Measurements from ENCODE around the gene GABBR2.

Gene GABBR2

DNA sequence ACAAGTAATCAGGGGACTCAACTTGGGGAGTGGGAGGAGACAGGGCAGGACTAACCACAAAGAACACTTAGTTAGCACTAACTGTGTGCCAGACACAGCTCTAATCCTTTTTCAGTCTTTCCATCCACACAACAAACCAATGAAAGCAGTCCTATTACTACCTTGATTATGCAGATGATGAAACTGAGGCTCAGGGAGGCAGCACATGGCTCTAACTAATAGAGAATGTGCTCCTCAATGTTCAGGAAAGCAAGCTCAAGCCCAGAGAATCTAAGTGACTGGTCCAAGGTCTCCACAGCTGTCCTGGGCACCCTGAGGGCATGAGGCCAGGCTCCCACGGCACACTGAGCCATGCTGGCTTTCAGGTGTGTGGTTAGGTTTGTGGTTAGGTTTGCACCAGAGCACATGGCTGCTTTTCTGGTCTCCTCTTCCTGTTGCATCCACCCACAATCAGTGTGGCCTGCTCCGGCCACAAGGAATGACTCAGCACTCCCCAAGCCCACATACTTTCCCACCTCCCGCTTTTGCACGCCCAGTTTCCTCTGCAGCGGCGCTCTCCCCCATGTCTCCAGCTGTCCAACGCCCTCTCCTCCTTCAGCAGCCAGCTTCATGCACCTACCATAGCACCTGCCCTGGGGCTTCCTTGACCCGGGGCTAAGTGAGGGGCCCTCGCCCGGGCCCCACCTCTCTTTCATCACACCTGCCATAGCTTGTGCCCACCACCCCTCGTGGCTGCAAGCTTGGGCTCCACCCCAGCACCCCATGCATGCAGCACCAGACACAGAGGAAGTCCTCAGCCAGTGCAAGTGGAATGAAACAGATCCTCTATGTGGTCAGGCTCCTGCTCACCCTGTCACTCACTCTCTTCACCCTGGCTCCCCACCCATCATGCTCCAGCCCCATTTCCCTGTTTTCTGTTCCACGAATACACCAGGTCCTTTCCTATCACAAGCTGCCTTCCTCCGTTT, 133.1 kb downstream of the GABBR2 start:
- no peak overlapping the region for H3K27ac Mint-ChIP-seq
- no peak overlapping the region for H3K4me3 Mint-ChIP-seq
- no peaks in the 10 kb centered on the region for H3K4me1 Mint-ChIP-seq
- H3K9me3 Mint-ChIP-seq = no peaks in the 10 kb centered on the region
- no peaks in the 10 kb centered on the region for H3K36me3 Mint-ChIP-seq (ENCODE audit: low read depth)
- peaks cover 38% of the 10 kb centered on the region for H3K27me3 Mint-ChIP-seq (ENCODE audit: low read depth)
- TF ChIP-seq, protein P1, sequence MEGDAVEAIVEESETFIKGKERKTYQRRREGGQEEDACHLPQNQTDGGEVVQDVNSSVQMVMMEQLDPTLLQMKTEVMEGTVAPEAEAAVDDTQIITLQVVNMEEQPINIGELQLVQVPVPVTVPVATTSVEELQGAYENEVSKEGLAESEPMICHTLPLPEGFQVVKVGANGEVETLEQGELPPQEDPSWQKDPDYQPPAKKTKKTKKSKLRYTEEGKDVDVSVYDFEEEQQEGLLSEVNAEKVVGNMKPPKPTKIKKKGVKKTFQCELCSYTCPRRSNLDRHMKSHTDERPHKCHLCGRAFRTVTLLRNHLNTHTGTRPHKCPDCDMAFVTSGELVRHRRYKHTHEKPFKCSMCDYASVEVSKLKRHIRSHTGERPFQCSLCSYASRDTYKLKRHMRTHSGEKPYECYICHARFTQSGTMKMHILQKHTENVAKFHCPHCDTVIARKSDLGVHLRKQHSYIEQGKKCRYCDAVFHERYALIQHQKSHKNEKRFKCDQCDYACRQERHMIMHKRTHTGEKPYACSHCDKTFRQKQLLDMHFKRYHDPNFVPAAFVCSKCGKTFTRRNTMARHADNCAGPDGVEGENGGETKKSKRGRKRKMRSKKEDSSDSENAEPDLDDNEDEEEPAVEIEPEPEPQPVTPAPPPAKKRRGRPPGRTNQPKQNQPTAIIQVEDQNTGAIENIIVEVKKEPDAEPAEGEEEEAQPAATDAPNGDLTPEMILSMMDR (IDR thresholded peaks at IDR 0.05; ENCODE audit: unreplicated experiment in 3 of 3) = no peak

DNA sequence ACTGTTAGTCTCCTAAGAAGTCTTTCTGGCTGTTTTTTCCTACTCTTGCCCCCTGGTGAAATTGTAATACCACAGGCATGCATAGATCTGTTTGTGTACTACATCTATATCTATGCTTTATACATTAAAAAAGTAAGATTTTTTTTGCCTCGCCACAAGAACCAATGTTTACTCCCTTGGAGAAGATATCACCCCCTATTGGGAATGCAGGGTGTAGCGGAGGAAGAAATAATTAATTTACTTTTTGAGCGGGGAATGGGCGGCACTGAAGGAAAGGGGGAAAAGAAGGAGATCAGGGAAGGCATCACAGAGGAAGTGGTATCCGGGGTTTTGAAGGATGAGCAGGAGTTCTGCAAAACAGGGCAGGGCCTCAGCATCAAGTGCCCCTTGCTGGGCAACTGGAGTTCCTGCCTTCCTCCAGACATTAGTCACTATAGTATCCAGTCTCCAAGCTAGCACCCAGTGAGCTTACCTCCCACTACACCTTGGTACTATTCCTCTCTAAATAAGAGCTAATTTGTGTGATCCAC, 134.9 kb downstream of the GABBR2 start:
- H3K27me3 Mint-ChIP-seq (ENCODE audit: low read depth) = peaks cover 28% of the 10 kb centered on the region
- no peaks in the 10 kb centered on the region for H3K4me1 Mint-ChIP-seq
- H3K4me3 Mint-ChIP-seq = no peak overlapping the region
- TF ChIP-seq, protein P1 (IDR thresholded peaks at IDR 0.05; ENCODE audit: unreplicated experiment in 3 of 3) = no peak
- no peaks in the 10 kb centered on the region for H3K9me3 Mint-ChIP-seq
- no peak overlapping the region for H3K27ac Mint-ChIP-seq
- H3K36me3 Mint-ChIP-seq (ENCODE audit: low read depth) = no peaks in the 10 kb centered on the region

DNA sequence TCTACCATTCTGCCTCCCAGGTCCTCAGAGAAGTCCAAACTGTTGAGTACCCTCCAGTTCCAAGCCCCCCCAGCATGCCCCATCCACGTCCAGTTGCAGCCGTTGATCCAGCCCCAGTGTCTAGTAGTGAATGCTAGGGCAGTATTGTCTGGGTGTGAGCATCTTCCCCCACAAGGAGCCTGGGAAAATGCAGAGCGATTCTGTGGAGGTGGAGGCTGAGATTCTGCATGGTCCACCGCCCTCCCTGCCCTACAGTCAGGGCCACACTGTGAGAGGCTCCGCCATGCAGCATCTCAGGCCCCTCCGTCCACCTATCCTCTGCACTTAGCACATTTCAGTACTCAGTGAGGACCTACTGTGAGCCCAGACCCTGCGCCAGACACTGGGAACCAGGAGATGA, 135.9 kb downstream of the GABBR2 start:
- TF ChIP-seq, protein P1 (IDR thresholded peaks at IDR 0.05; ENCODE audit: unreplicated experiment in 3 of 3) = no peak
- H3K27me3 Mint-ChIP-seq (ENCODE audit: low read depth) = peaks cover 22% of the 10 kb centered on the region

DNA sequence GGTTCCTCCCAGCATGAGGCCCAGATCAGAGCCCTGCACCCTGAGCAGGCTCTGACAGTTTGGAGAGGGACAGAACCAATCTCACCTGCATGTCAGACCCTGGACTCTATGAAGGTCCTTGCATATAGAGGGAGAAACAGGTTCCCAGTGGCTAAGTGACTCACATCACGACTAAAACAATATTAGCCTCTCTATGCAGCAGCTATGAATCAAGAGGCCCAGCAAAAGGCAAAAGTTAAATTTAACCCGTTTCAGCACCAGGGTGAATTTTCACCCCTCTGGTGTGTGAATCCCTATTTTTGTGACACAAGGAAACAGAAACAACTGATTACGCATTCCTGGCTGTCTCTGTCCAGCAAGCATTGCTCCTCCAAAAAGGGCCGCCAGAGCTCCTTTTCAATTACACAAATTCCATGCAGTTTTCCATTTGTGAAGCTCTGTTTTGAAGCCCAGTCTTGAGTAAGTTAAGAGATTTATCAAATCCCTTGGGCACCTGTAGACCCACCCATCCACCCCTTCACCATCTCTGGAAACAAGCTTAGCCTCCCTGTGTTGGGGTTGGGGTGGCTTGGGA, 136.6 kb downstream of the GABBR2 start:
- H3K27ac Mint-ChIP-seq = no peak overlapping the region
- H3K9me3 Mint-ChIP-seq = no peaks in the 10 kb centered on the region
- H3K36me3 Mint-ChIP-seq (ENCODE audit: low read depth) = no peaks in the 10 kb centered on the region
- no peak overlapping the region for H3K4me3 Mint-ChIP-seq
- TF ChIP-seq, protein P1 (IDR thresholded peaks at IDR 0.05; ENCODE audit: unreplicated experiment in 3 of 3) = no peak
- H3K4me1 Mint-ChIP-seq = no peaks in the 10 kb centered on the region
- H3K27me3 Mint-ChIP-seq (ENCODE audit: low read depth) = peaks cover 22% of the 10 kb centered on the region

More for the DNA sequence above, 135.9 kb downstream of the GABBR2 start:
- Mint-ChIP-seq H3K9me3 (no peaks in the 10 kb centered on the region), H3K27ac (no peak overlapping the region), H3K4me3 (no peak overlapping the region), H3K36me3 (ENCODE audit: low read depth) (no peaks in the 10 kb centered on the region), H3K4me1 (no peaks in the 10 kb centered on the region)

DNA sequence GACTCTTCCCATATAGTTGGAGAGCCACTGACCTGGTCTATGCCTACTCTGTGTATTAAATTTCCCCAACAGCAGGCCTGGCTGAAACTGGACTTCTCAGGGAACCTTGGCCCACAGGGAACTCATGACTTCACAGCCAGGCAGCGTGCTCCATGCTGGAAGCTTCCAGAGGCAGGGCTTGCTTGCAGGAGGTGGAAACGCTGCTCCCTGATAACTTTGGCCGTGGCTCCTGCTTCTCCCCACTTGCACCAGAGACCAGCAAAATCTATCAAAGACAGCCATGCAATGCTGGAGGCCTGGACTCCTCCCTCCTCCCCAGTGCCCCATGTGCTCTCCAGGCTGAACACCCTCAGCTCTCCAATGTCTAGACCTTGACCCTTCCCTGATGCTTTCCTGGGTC, 137.1 kb downstream of the GABBR2 start:
- Mint-ChIP-seq H3K27me3 (ENCODE audit: low read depth) (peaks cover 22% of the 10 kb centered on the region), H3K36me3 (ENCODE audit: low read depth) (no peaks in the 10 kb centered on the region), H3K9me3 (no peaks in the 10 kb centered on the region), H3K4me1 (no peaks in the 10 kb centered on the region), H3K27ac (no peak overlapping the region), H3K4me3 (no peak overlapping the region)
- TF ChIP-seq, protein P1 (IDR thresholded peaks at IDR 0.05; ENCODE audit: unreplicated experiment in 3 of 3) = no peak
